Measurements from ENCODE around the gene NEDD4L.

DNA sequence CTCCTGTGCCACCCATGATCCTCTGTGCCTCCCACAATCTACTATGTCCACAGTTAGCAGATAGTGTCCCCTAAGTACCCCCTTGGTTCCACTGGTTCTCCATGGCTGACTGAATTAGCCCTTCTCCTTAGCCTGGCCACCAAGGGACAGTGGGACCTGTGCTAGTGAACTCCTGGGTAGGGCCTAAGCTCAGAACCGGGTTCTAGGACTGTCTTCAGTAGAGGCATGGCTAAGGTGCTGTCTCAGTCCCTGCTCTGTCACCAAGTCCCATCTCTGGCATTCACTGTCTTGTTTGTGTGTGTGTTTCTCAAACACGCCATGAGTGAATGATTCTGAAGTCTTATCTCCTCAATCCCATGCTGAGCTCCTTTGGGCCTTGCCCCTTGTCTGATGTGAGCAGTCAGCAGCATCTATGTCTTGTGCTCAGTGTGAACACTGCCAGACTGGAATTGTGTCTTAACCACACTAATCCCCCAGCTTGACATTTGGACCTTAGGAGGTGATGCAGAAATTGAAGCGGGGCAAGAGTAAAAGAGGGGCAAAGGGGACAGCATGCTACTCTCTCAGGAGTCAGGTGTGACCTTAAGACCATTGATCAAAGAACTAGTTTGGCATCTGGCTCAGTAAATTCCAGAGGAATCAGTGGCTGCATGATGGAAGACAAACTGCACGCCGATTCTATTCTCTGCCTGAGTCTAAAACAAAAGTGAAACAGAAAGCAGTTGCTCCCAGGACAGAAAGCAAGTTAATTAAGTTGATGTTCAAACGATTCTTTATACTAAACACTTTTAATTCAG lies 394.3 kb downstream of the NEDD4L start:
- TF ChIP-seq CTCF (IDR thresholded peaks at IDR 0.05) (no peak), POLR2A (IDR thresholded peaks at IDR 0.05) (no peak)

All from sigmoid colon (tissue), 3 donors.